Breast epithelium (tissue), 3 donors: Measurements from ENCODE around the gene TRAFD1.

Source experiments
- CTCF ChIP-seq, 3 donors: fragments of 450-650 bp; IDR thresholded peaks; one replicate each; pipeline ENCODE4 v1.5.1; 2016 to 2017; ENCODE audit warnings: antibody characterized with exemption in 3 of 3, mild to moderate bottlenecking in 3 of 3, moderate library complexity in 3 of 3
- POLR2A ChIP-seq: fragments of 450-650 bp; IDR thresholded peaks from one replicate; pipeline ENCODE4 v1.6.1; 2016; ENCODE audit warnings: antibody characterized with exemption, mild to moderate bottlenecking, moderate library complexity
- POLR2AphosphoS5 ChIP-seq, 3 donors: sonication (generic); formaldehyde crosslinking; IDR thresholded peaks; one replicate each; pipeline ENCODE4 v1.6.1; 2017; ENCODE audit warnings: antibody characterized with exemption in 3 of 3

- TF ChIP-seq CTCF (IDR thresholded peaks at IDR 0.05) = no peak
- no peak for TF ChIP-seq POLR2A
- no peak for TF ChIP-seq POLR2AphosphoS5 (IDR thresholded peaks at IDR 0.05)
These were observed 37.0 kb downstream of the TRAFD1 start for GRCh38 chr12:112162241-112162790.
